K562 (cell line): ENCODE results near the gene GDF15. TPM values are rescaled to one million over a fixed set of nuclear protein-coding genes. Genes with fewer than 3 reads are reported as not detected.

ENCODE experiments used
- CBFA2T2 ChIP-seq: fragments of 450-650 bp; conservative IDR thresholded peaks from 2 replicates; pipeline ENCODE4 v1.6.1; 2017; ENCODE audit warnings: mild to moderate bottlenecking
- CBX8 ChIP-seq: fragments of 200-600 bp; sonication (generic); IDR thresholded peaks from 2 replicates; pipeline ENCODE4 v1.6.1; 2012; ENCODE audit warnings: borderline replicate concordance, mixed run types, low read depth, mild to moderate bottlenecking, moderate library complexity, mixed read lengths, low read length, control low read depth, inconsistent platforms; ENCODE audit not compliant: poor library complexity, severe bottlenecking; ENCODE audit errors: extremely low read depth
- EP300 ChIP-seq: IDR thresholded peaks from 2 replicates; pipeline ENCODE4 v1.6.1; 2012; ENCODE audit warnings: low read length, improper control_type of control experiment
- FUS ChIP-seq: fragments of 200-400 bp; formaldehyde crosslinking; optimal IDR thresholded peaks from 2 replicates; pipeline ENCODE3; 2017; ENCODE audit warnings: low read depth, low read length
- HDAC1 ChIP-seq, 2 experiments: fragments of 450-650 bp; IDR thresholded peaks; 2 replicates each; pipeline ENCODE4 v1.6.1; 2016 to 2017; ENCODE audit warnings: inconsistent platforms in 1 of 2, mild to moderate bottlenecking in 1 of 2, moderate library complexity in 1 of 2
- HSF4 ChIP-seq: fragments of 250-450 bp; sonication (Bioruptor Pico); IDR thresholded peaks from 2 replicates; pipeline ENCODE4 v2.1.2; 2022; ENCODE audit warnings: mild to moderate bottlenecking, moderate library complexity, borderline replicate concordance
- IFI16 ChIP-seq: fragments of 250-450 bp; sonication (Bioruptor Pico); IDR thresholded peaks from 2 replicates; pipeline ENCODE4 v2.1.2; 2022; ENCODE audit warnings: mild to moderate bottlenecking, inconsistent platforms
- KDM5B ChIP-seq: fragments of 200-600 bp; sonication (generic); IDR thresholded peaks from 2 replicates; pipeline ENCODE4 v1.6.1; 2012; ENCODE audit warnings: low read depth, mild to moderate bottlenecking, moderate library complexity, low read length, control low read depth, inconsistent platforms; ENCODE audit not compliant: insufficient replicate concordance
- MAZ ChIP-seq, 2 experiments: fragments of 450-650 bp in 1 of 2; sonication (generic) in 1 of 2; formaldehyde crosslinking; IDR thresholded peaks in 1 of 2; conservative IDR thresholded peaks in 1 of 2; 2 replicates each; pipeline versions ENCODE4 v1.4.0 to v1.5.0; 2020; ENCODE audit warnings: mild to moderate bottlenecking in 1 of 2, missing genetic modification reagents in 1 of 2
- MIER1 ChIP-seq: fragments of 450-650 bp; IDR thresholded peaks from 2 replicates; pipeline ENCODE4 v1.6.1; 2016; ENCODE audit warnings: antibody characterized with exemption, mild to moderate bottlenecking, low read depth
- MTA2 ChIP-seq: fragments of 450-650 bp; IDR thresholded peaks from 2 replicates; pipeline ENCODE4 v1.6.1; 2016; ENCODE audit warnings: low read depth
- OTX1 ChIP-seq: fragments of 450-650 bp; formaldehyde crosslinking; IDR thresholded peaks from 2 replicates; pipeline ENCODE4 v1.4.0; 2022; ENCODE audit warnings: mild to moderate bottlenecking
- SIN3A ChIP-seq, 2 experiments: fragments of 150-350 bp in 1 of 2; IDR thresholded peaks; 2 replicates each; pipeline ENCODE4 v1.6.1; 2011 to 2016; ENCODE audit warnings: borderline replicate concordance in 2 of 2, low read depth in 2 of 2, low read length in 2 of 2, mild to moderate bottlenecking in 2 of 2, moderate library complexity in 2 of 2; ENCODE audit not compliant: control insufficient read depth in 1 of 2
- SMAD4 ChIP-seq: fragments of 250-450 bp; sonication (Bioruptor Pico); conservative IDR thresholded peaks from 2 replicates; pipeline ENCODE4 v1.8.0; 2021; ENCODE audit warnings: inconsistent platforms, mild to moderate bottlenecking, moderate library complexity
- ZNF134 ChIP-seq: fragments of 250-450 bp; sonication (Bioruptor Pico); conservative IDR thresholded peaks from 2 replicates; pipeline ENCODE4 v1.4.0; 2020
- ZNF76 ChIP-seq: fragments of 250-450 bp; sonication (Bioruptor Pico); IDR thresholded peaks from 2 replicates; pipeline ENCODE4 v1.4.0; 2020; ENCODE audit warnings: mild to moderate bottlenecking, moderate library complexity, borderline replicate concordance
- ZNF77 ChIP-seq: fragments of 250-450 bp; sonication (Bioruptor Pico); IDR thresholded peaks from 2 replicates; pipeline ENCODE4 v1.5.0; 2020
- polyA plus RNA-seq, 8 experiments: library from polyadenylated mRNA; depleted of rRNA in 4 of 8; stranded (reverse) in 5 of 8; unstranded in 3 of 8; fragments of >200 nt; fragmentation: Nextera tagmentation in 2 of 8; fragmentation: Illumina TruSeq in 1 of 8; extraction: Ambion mirVana in 2 of 8; extraction: Trizol in 1 of 8; gene quantifications; 2 replicates each; pipeline versions ENCODE4 v1.2.1 to v1.2.3, GENCODE V29; 2011 to 2014; ENCODE audit warnings: inconsistent platforms in 1 of 8, missing spikeins in 1 of 8
- total RNA-seq, 7 experiments: library from RNA; depleted of rRNA in 6 of 7; stranded (reverse); fragments of >200 nt in 6 of 7; fragmentation: Illumina TruSeq in 2 of 7; extraction: Trizol in 2 of 7; gene quantifications; 2 replicates each; pipeline versions ENCODE4 v1.2.1 to v1.2.3, GENCODE V29; 2011 to 2021; ENCODE audit warnings: low replicate concordance in 1 of 7
- TF ChIP-seq, protein P1 (sequence below): fragments of 250-450 bp; sonication (Bioruptor Pico); IDR thresholded peaks from 2 replicates; pipeline ENCODE4 v1.4.0; 2020; ENCODE audit warnings: mild to moderate bottlenecking, moderate library complexity, borderline replicate concordance
- TF ChIP-seq, protein P2 (sequence below): sonication (generic); formaldehyde crosslinking; IDR thresholded peaks from 2 replicates; pipeline ENCODE4 v1.8.0; 2022; ENCODE audit warnings: missing genetic modification reagents, mild to moderate bottlenecking, moderate library complexity, borderline replicate concordance
- TF ChIP-seq, protein P3 (sequence below): sonication (generic); formaldehyde crosslinking; IDR thresholded peaks from 2 replicates; pipeline ENCODE4 v1.8.1; 2023; ENCODE audit warnings: mild to moderate bottlenecking, missing genetic modification reagents, moderate library complexity
- TF ChIP-seq, protein P4 (sequence below): fragments of 250-450 bp; sonication (Bioruptor Pico); IDR thresholded peaks from 2 replicates; pipeline ENCODE4 v1.5.0; 2021; ENCODE audit warnings: mild to moderate bottlenecking, borderline replicate concordance

GDF15 gene
- total and polyA plus RNA-seq, 9 of the 15 experiments (the other 6 are each of a cell fraction or from before 2014, with no cell fraction given), result 2.3 to 82.4 (median 12.5) TPM

DNA sequence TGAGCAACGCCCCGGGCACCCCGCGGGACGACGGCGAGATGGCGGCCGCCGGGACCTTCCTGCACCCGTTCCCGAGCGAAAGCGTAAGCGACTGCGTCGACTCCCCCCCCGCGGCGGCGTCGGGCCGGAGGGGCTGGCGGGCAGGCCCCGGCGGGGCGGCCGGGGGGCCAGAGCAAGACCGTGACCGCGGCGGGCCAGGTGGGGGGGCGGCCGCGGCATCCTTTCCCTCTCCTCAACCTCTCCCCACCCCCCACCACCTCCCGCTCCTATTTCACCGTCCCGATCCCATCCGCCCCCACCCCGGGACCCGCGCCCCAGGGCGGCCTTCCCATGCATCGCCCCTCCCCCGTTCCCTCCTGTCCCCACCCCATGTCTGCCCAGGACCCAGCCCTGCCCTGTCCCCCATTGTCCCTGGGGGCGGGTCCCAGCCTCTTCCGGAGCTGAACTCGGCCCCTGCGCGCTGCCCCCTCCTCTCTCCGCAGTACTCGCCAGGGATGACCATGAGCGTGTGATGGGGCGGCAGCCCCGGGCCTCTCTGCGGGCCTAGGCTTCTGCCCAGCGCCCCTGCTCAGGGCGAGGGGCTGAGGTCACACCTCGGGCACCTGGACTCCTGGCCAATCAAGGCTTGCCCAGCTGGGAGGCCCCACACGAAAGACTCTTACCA, 47.9 kb downstream of the GDF15 start (continued):
- TF ChIP-seq FUS (no peak), OTX1 (CRISPR knock-in tag) (no peak), HSF4 (CRISPR knock-in tag) (no peak), KDM5B (no peak), ZNF76 (CRISPR knock-in tag) (no peak), ZNF134 (CRISPR knock-in tag) (no peak), HDAC1 (IDR thresholded peaks at IDR 0.05) (no peak), EP300 (no peak), ZNF77 (CRISPR knock-in tag) (no peak), CBFA2T2 (no peak), MAZ (CRISPR knock-in tag; conservative IDR thresholded peaks at IDR 0.05 in 1 of 2, IDR thresholded peaks at IDR 0.05 in 1 of 2) (peak in 1 of 2 experiments; percentile 19; a peak in 2 of 4 replicates), SMAD4 (CRISPR knock-in tag) (no peak), MTA2 (no peak), CBX8 (no peak), IFI16 (CRISPR knock-in tag) (no peak), SIN3A (IDR thresholded peaks at IDR 0.05; ENCODE audit: borderline replicate concordance in 2 of 2, control insufficient read depth in 1 of 2, low read depth in 2 of 2, low read length in 2 of 2) (no peak), MIER1 (no peak)
- TF ChIP-seq, protein P1, sequence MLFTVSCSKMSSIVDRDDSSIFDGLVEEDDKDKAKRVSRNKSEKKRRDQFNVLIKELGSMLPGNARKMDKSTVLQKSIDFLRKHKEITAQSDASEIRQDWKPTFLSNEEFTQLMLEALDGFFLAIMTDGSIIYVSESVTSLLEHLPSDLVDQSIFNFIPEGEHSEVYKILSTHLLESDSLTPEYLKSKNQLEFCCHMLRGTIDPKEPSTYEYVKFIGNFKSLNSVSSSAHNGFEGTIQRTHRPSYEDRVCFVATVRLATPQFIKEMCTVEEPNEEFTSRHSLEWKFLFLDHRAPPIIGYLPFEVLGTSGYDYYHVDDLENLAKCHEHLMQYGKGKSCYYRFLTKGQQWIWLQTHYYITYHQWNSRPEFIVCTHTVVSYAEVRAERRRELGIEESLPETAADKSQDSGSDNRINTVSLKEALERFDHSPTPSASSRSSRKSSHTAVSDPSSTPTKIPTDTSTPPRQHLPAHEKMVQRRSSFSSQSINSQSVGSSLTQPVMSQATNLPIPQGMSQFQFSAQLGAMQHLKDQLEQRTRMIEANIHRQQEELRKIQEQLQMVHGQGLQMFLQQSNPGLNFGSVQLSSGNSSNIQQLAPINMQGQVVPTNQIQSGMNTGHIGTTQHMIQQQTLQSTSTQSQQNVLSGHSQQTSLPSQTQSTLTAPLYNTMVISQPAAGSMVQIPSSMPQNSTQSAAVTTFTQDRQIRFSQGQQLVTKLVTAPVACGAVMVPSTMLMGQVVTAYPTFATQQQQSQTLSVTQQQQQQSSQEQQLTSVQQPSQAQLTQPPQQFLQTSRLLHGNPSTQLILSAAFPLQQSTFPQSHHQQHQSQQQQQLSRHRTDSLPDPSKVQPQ (CRISPR knock-in tag), result no peak
- TF ChIP-seq, protein P2, sequence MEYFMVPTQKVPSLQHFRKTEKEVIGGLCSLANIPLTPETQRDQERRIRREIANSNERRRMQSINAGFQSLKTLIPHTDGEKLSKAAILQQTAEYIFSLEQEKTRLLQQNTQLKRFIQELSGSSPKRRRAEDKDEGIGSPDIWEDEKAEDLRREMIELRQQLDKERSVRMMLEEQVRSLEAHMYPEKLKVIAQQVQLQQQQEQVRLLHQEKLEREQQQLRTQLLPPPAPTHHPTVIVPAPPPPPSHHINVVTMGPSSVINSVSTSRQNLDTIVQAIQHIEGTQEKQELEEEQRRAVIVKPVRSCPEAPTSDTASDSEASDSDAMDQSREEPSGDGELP (CRISPR knock-in tag), result peak; percentile 63; the same call in 1 of the 2 replicates
- TF ChIP-seq, protein P3, sequence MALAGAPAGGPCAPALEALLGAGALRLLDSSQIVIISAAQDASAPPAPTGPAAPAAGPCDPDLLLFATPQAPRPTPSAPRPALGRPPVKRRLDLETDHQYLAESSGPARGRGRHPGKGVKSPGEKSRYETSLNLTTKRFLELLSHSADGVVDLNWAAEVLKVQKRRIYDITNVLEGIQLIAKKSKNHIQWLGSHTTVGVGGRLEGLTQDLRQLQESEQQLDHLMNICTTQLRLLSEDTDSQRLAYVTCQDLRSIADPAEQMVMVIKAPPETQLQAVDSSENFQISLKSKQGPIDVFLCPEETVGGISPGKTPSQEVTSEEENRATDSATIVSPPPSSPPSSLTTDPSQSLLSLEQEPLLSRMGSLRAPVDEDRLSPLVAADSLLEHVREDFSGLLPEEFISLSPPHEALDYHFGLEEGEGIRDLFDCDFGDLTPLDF, result no peak
- TF ChIP-seq, protein P4, sequence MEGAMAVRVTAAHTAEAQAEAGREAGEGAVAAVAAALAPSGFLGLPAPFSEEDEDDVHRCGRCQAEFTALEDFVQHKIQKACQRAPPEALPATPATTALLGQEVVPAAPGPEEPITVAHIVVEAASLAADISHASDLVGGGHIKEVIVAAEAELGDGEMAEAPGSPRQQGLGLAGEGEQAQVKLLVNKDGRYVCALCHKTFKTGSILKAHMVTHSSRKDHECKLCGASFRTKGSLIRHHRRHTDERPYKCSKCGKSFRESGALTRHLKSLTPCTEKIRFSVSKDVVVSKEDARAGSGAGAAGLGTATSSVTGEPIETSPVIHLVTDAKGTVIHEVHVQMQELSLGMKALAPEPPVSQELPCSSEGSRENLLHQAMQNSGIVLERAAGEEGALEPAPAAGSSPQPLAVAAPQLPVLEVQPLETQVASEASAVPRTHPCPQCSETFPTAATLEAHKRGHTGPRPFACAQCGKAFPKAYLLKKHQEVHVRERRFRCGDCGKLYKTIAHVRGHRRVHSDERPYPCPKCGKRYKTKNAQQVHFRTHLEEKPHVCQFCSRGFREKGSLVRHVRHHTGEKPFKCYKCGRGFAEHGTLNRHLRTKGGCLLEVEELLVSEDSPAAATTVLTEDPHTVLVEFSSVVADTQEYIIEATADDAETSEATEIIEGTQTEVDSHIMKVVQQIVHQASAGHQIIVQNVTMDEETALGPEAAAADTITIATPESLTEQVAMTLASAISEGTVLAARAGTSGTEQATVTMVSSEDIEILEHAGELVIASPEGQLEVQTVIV (CRISPR knock-in tag), result no peak
